GM18870 (cell line): Measurements from ENCODE around the gene ARID1B.
A peak's percentile ranks its signal among the peaks of the same experiment; 100 is the strongest.

Experiments used
- ATAC-seq: cut with Tn5 transposase; IDR thresholded peaks from one replicate; pipeline ENCODE4 v1.9.1; 2021; ENCODE audit warnings: moderate library complexity; ENCODE audit not compliant: unreplicated experiment

Gene ARID1B

DNA sequence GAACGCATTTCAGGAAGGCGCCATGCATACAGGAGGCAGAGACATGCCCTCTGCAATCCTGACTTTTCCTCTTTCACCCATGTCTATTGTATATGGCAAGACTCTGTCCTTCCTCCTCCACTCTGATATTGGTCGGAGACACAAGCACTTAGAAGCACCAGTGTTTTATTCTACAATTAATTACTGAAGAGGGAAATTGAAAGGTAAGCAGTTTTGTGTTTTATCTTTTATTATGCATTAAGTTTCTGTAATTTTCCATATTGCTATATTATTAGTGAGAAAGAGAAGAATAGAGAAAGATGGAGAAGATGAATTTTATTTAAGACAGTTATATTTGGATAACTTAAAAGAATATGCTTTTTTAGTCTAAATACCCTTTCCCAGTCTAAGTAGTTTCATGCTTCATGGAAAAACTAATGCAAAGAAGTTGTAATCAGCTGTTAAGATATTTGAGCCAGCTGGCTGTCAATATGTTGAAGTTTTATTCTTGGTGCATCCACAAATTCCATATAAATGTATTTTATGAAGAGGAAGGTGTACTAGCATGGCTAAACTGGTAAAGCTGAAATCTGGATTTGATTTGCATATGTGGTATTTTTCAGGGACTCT is 13.6 kb downstream of the ARID1B start:
- ATAC-seq, result no peak

DNA sequence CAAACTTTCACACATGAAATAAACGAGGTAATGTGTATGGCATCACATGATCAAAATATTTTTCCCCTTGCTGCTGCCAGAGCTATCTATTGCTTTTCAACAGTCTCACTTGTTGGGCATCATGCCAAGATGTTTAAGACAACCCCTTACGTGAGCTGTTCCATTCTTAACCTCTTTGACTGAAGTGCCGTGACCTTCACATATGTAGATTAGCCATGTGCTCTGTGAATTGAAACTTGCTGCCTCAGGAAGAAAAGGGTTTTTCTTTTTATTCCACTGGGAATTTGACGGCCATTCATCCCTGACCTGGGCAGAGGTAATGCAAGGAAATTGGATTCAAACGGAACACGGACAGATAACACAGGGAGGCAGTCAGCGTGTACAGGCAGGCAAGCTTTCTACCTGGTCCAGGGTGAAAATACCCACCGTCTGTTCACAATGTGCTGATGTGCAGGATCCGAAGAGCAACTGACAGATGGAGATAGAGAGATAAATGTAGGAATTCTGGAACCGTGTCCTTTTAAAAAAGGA is 14.2 kb downstream of the ARID1B start:
- ATAC-seq, result peak; percentile 68

DNA sequence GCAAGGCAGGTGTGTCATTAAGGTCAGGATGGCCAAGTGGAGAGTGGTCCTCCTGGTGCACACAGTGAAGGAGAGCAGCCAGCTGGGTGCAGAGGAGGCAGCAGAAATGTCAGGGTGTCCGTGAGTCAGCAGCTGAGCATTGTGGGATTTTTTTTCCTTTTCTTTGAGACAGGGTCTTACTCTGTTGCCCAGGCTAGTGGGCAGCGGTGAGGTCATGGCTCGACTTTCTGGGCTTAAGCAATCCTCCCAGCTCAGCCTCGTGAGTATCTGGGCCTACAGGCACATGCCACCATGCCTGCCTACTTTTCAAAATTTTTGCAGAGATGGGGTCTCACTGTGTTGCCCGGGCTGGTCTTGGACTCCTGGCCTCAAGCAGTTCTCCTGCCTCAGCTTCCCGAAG is 16.0 kb downstream of the ARID1B start:
- ATAC-seq, result no peak

DNA sequence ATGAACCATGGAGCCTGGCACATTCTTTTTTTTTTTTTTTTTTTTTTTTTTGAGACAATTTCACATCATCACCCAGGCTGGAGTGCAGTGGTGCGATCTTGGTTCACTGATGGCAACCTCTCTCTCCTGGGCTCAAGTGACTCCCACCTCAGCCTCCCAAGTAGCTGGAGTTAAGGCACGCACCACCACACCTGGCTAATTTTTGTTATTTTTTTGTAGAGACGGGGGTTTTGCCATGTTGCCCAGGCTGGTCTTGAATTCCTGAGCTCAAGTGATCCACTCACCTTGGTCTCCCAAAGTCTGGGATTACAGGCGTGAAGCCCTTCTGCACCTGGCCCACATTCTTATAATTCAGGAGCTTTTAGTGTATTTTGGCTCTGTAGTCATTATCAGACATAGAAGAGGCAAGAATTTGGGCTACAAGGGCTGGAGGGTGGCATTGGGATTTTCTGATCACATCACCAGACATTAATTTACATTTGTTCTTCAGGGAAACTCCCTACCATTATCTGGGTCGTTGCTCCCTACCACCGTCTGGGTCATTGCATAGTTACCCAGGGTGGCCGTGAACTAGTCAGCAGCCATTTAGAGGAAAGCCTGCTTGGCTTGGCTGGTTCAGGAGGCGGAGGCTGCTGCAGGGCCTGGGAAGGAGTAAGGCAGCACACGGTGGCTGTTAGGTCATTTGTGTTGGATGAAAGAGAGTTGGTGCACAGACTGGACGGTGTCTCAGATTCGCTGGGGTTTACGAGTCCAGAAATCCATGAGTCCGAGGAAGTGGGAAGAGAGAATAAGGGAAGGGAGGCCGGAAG is 17.6 kb downstream of the ARID1B start:
- peak; percentile 46 for ATAC-seq

DNA sequence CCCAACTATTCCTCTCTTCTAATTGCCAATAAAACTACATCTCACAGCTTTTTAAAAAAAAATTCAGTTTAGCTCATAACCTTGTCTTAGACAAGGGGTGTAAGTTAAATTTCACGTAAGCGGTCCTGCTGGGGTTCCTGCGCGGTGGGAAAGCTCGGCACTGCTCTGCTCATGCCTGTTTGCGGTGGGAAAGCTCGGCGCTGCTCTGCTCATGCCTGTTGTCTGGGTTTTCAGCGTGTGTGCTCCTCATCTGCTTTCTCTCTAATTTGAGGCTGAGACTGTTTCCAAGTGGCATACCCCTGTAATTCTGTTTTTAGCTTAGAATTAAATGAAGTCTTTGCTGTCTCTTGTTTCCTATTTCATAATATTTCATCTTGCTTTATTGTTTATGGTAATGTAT is 18.6 kb downstream of the ARID1B start:
- ATAC-seq, result no peak

DNA sequence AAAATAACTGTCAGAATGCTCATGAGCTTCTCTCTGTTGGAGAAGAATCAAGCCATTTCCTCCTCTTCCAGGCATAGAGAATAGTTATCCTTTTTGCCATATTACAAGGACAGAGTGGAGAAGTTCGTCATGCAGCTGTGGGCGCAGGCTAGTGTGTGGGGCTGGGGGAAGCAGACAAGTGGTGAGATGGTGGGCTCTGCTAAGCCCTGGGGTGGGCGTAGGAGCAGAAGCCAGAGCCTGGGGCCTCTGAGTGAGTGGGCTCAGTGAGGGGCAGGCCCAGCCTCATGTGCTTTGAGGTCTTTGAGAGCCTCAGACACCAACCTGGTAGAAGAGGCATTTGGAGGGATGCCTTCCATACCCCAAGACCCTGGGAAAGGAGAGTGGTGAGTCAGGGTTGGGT is 19.4 kb downstream of the ARID1B start:
- no peak for ATAC-seq

DNA sequence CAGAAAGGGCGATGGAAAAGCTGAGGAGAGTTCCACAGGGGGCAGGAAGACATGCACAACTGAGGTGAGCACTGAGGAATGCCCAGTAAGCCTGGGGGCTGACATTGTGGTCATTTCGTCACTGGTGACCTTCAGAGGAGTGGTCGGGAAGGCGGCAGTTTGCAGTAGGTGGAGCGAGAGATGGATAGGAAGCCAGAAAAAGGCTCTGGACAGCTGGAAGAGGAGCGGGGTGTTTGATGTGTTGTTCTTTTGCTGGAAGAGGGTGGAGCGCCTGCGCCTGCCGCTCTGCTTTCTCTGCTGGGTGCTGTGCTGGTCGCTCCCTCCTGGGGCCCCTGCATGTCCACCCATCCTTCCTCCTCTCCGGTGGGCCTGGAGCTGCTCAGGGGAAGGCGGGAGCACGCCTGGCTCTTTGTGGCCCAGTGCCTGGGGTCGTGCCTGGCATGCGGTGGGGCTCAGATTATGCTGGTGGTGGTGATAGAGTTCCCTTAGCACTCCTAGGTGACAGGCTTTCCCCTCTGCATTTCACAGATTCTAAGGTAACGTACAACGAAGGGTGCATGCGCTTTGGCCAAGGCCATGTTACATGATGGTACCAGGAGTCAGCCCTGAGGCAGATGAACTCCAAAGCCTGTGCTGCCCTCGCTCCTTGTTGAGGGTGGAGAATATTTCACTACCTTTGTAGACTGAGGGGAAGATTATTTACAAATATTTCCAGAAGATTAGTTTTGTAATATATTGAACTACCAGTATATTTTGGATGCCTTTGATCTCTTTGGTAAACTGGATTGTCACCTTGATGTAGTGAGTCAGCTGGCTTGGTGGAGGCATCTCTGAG is 20.9 kb downstream of the ARID1B start:
- ATAC-seq, result no peak

DNA sequence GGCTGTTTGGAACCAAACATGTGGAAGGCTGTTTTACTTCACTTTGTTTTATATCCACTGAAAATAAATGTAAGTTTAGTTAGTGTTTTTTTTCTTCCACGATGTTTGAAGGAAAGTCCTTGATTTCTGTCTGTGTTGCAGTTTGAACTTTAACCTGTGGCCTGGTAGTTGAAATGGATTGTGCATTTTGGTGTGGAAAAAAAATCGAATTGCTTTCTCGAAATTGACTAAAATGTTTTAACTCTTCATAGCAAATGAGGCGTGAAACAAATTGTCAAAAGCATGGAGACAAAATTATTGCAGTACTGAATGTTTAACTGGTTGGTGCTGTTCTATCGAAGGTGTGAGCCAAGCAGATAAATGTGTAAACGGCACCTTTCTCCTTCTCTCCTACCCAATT is 24.5 kb downstream of the ARID1B start:
- no peak for ATAC-seq

DNA sequence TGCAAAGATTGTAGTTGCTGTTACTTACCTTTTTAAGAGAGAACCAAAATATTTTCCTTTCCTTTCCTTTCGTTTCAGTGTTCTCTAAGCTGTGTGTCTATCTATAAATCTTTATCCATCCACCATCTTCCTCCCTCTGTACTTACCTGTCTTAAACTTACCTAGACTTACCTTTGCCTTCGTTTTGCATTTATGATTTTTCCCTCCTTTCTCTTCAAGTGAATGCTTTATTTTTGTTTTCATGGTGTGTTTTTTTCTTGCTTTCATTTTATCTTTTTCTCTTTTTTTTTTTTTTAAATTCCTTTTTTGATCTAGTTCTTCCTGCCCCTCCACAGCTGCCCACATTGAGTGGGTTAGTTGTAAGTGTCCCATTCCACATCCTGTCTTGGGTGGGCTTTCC is 26.2 kb downstream of the ARID1B start:
- ATAC-seq, result no peak

DNA sequence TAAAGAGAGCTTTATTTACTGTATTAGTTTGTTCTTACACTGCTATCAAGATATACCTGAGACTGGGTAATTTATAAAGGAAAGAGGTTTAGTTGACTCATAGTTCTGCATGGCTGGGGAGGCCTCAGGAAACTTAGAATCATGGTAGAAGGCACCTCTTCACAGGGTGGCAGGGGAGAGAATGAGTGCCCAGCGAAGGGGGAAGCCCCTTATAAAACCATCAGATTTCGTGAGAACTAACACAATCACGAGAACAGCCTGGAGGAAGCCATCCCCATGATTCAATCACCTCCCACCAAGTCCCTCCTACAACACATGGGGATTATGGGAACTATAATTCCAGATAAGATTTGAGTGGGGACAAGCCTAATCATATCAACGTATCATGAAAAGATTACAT is 27.2 kb downstream of the ARID1B start:
- no peak for ATAC-seq

DNA sequence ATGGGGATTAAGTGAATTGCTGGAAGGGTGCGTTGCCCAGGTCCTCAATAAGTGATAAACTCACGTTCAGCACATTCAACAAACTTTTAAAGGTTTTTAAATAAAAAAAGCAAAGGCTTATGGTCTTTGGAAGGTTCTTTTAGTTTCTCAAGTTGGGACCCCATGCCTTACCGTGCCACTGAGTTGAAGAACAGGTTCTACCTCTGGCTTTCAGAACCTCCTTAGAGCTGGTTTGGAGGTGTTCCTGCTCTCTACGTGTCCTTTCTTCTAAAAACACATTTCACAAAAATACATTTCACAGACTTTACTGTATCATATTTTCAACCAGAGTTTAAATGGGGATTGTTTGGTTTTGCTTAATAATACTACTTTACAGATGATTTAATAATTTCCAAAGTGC is 29.0 kb downstream of the ARID1B start:
- ATAC-seq, result no peak

DNA sequence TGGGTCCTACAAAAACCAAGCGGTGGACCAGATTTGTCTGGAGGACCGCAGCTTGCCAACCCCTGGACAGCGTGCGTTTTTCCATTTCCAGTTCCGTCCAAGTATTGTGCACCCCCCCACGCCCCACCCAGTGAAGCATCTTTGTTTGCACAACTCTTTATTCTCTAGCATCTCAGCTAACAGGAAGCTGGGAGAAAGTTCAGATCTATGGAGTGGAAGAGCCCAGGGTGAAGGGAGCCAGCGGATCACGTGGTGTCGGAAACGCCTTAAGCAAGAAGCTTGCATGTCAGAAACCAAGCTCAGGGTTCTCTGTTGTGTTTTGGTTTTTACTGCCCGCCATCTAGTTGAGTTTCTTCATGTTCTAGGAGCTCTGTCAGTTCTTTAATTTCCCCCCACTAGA is 29.9 kb downstream of the ARID1B start:
- ATAC-seq, result no peak

DNA sequence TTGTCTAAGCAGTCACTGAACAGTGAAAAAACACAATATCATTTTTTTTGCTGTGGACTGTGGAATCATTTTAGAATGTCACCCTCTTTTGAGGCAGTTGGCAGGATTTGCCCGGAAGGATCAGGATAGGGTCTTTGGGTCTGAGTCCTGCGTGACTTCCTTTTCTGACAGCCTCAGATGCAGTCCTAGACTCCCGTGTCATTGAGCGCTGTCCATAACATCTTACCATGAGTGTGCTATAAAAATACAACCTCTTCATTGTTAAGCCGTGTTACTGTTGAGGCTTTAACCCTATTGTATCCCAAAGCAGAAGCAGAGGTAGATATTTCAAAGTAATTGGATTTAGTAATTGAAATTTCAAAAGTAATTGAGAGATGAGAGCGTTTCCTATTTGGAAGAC is 30.6 kb downstream of the ARID1B start:
- no peak for ATAC-seq

DNA sequence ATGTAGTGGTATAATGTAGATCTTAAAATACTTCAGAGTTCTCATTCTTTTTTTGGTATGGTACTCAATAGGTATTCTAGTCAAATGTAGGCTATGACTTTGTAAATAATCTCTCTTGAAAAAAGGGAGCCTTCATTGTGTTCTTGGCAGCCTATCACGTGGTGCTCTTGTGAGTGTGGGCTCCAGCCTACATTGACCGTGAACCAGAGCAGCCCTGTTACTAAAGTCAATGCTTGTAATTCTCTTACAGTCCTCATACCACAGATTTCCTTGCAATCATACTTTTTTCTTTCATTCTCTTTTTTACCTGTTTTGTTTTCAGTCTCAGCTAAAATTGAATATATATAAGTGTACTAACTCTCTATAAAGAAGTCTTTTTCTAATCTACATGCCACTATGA is 31.1 kb downstream of the ARID1B start:
- no peak for ATAC-seq

DNA sequence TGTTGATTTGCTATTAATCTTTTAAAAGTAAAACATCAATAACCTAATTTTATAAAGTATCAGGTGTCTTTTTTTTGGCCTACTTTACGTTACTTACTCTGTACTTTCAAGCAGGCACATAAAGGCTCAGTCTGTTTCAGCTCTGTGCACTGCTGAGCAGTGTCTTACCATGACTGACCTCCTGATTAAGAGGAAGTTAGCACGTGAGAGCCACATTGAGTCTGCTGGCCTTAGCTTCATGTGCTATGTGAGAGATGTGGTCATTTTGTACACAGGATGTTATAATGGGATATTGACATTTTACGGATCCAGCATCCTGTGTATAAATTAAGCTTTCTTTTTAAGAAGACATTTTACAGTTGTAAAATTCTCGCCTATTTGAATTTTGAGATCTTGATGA is 31.9 kb downstream of the ARID1B start:
- peak; percentile 81 for ATAC-seq

DNA sequence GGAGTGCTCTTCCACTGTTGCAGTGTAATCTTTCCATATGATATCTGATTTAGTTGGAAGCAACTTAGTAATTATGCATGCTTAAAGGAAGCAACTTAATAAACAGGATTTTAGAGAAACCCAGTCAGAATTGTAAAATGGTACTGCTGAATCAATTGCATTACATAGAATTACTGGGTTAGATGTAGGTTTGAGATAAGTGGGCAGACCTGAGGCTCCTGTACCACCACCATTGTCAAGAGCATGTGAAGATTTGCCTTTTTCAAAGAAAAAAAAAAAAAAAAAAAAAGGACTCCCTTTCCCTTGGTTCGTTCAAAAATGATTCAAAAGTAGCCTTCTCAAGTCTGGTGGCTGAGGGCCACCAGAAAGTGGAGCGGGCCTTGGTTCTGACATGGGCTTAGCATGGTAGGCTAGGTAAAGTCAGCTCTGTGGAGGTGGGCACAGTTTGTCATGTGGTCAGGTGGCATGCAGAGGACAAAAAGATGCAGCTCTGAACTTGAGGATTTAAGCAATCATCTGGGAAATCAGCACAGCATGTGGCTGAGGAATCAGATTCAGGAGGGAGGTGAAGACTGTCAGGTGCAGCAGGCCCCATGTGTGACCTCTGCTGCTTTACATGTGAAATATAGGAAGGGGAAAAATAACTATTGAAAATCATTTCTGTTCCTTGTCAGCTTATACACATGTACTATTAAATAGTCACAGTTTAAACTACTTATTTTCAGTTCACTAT is 32.4 kb downstream of the ARID1B start:
- ATAC-seq, result no peak

DNA sequence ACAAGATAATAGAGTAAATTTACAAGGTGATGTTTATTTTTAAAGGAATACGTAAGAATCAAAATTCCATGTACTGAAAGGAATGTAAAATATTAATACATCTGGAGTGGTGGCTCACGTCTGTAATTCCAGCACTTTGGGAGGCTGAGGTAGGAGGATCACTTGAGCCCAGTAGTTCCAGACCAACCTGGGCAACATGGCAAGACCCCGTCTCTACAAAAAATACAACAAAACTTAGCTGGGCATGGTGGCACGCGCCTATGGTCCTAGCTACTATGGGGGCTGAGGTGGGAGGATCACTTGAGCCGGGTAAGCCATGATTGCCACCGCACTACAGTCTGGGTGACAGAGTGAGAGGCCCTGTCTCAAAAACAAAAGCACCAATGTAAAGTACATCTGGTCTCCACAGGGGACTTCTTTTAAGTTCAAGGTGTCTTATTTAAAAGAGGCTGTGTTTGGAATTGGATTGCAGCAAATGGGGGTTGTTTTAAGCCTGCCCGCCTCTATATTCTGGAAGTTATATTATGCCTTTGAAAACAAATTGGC is 36.9 kb downstream of the ARID1B start:
- no peak for ATAC-seq

DNA sequence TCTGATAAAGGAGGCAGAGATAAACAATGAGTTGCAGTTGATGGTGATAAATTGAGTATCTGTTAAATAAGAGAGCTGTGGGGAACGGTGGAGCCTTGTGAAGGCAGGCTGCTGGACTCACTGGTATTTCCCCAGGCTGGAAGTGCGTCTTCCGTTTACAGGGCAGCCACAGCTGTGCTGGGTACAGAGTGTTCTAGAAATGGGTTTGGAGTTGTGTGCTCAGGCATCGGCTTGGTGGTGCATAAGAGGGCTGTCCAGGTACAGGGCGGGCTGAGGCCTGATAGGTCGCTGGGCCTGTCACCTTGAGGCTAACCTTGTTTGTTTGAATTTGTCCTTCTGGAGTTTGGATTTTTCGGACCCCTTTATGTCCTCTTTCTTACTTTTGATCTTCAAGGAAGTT is 39.3 kb downstream of the ARID1B start:
- no peak for ATAC-seq

DNA sequence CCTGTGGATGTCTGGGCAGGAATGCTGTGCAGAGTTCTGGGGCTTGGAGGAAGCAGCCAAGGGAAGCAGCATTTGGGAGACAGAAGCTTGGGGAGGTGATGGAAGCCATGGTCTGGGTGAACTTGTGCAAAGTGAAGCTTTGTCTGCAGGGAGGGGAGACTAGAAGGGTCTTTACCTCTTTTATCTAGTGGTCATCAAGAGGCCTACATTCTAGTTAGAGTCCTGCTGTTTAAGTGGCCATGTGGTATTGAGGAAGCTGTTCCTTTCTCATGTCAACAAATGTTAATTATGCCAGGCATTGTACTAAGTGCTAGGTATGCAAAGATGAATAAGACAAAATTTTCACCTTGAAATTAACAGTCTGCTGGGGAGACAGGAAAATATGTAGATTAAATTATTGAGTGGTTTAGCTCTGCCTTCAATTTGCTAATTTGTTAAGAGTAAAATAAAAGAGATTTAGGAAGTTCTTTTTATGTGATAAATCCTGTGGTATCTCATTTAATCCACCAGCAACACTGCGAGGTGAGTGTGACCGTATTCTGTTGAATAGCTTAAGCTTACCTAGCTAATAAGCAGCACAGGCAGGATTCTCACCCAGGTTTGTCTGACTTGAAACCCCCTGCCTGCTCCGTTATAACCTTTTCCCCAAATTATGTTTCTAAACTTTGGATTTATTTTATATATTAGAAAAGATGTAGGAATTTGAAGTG is 43.1 kb downstream of the ARID1B start:
- ATAC-seq, result no peak

DNA sequence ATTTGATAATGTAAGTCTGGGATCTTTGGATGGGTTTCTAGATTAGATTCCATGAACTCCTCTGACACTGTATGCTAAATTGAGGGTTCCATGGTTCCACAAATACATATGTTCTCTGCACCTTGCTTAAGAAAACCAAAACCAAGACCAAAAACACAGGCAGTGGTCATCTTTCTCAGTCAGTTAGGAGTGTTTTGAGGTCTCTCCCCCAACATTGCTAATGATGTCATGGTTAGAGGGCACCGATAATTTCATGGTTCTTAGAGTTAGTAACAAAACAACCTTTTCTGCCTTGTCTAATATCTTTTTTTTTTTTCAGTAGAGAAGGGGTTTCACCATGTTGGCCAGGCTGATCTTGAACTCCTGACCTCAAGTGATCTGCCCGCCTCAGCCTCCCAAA is 44.5 kb downstream of the ARID1B start:
- peak; percentile 54 for ATAC-seq
